IMR-90 (cell line): ENCODE measurements around the gene CDK8. TPM values are rescaled to one million over a fixed set of nuclear protein-coding genes. Genes with fewer than 3 reads are reported as not detected.

Source experiments
- ATAC-seq: fragments of 200-7000 bp; cut with Tn5 transposase; 2 replicates; pipeline ENCODE4 v1.9.1; 2020; ENCODE audit warnings: low read depth, mild to moderate bottlenecking, moderate library complexity
- BruUV-seq: library from RNA; stranded (reverse); fragments of 400-500 nt; replicated peaks from 2 replicates; lab custom pipeline; 2021; lab: Mats Ljungman, UMichigan
- CTCF ChIA-PET: fragments of 300-600 bp; formaldehyde crosslinking; extraction: SDS; loops from one replicate; lab custom pipeline; 2021; ENCODE audit warnings: antibody characterized with exemption; lab: Yijun Ruan, JAX
- POLR2A ChIA-PET: fragments of 300-600 bp; sonication (Branson Sonifier 250); formaldehyde crosslinking; loops from one replicate; lab custom pipeline; 2022; ENCODE audit warnings: antibody characterized with exemption; ENCODE audit not compliant: unreplicated experiment; lab: Charles Lee
- DNase-seq: peaks from one replicate; pipeline ENCODE4 v3.0.0; 2013
- H2AFZ ChIP-seq: replicated peaks from 2 replicates; pipeline ENCODE3; 2013; ENCODE audit warnings: low read length, mild to moderate bottlenecking; ENCODE audit not compliant: poor library complexity
- H2AK5ac ChIP-seq: 2 replicates; pipeline ENCODE4 v1.6.1; 2013; ENCODE audit warnings: low read depth, low read length, inconsistent platforms
- H2AK9ac ChIP-seq: replicated peaks from 2 replicates; pipeline ENCODE3; 2013; ENCODE audit warnings: mild to moderate bottlenecking, low read depth, low read length, moderate library complexity; ENCODE audit not compliant: poor library complexity
- H2BK120ac ChIP-seq: 2 replicates; pipeline ENCODE4 v1.6.1; 2013; ENCODE audit warnings: low read depth, low read length, inconsistent platforms
- H2BK15ac ChIP-seq: 3 replicates; pipeline ENCODE4 v1.6.1; 2013; ENCODE audit warnings: low read depth, low read length, inconsistent platforms
- H2BK20ac ChIP-seq: 2 replicates; pipeline ENCODE4 v1.6.1; 2013; ENCODE audit warnings: low read depth, mild to moderate bottlenecking, inconsistent platforms, low read length, moderate library complexity
- H2BK5ac ChIP-seq: 2 replicates; pipeline ENCODE4 v1.6.1; 2013; ENCODE audit warnings: mild to moderate bottlenecking, low read depth, low read length, inconsistent platforms; ENCODE audit not compliant: poor library complexity, severe bottlenecking
- H3K14ac ChIP-seq: replicated peaks from 2 replicates; pipeline ENCODE4 v1.6.1; 2013; ENCODE audit warnings: low read depth, low read length, inconsistent platforms
- H3K18ac ChIP-seq: 2 replicates; pipeline ENCODE4 v1.6.1; 2013; ENCODE audit warnings: low read depth, low read length, control low read depth
- H3K23ac ChIP-seq: 2 replicates; pipeline ENCODE4 v1.6.1; 2013; ENCODE audit warnings: low read depth, low read length, inconsistent platforms
- H3K27ac ChIP-seq: 2 replicates; pipeline ENCODE4 v1.5.1; 2013; ENCODE audit warnings: mild to moderate bottlenecking, control low read depth, low read length; ENCODE audit not compliant: insufficient read depth
- H3K27me3 ChIP-seq: 2 replicates; pipeline ENCODE4 v1.6.1; 2013; ENCODE audit warnings: low read length; ENCODE audit not compliant: control insufficient read depth, insufficient read depth
- H3K36me3 ChIP-seq: 2 replicates; pipeline ENCODE4 v1.6.1; 2013; ENCODE audit warnings: low read length, mixed read lengths; ENCODE audit not compliant: control insufficient read depth, insufficient read depth
- H3K4ac ChIP-seq: 2 replicates; pipeline ENCODE4 v1.6.1; 2013; ENCODE audit warnings: low read depth, low read length, inconsistent platforms
- H3K4me1 ChIP-seq: 2 replicates; pipeline ENCODE4 v1.6.1; 2013; ENCODE audit warnings: low read length, mixed read lengths; ENCODE audit not compliant: control insufficient read depth, insufficient read depth
- H3K4me2 ChIP-seq: 2 replicates; pipeline ENCODE4 v1.6.1; 2013; ENCODE audit warnings: low read depth, mild to moderate bottlenecking, control low read depth, low read length, moderate library complexity
- H3K4me3 ChIP-seq: 2 replicates; pipeline ENCODE4 v1.5.1; 2013; ENCODE audit warnings: low read depth, mild to moderate bottlenecking, control low read depth, low read length, moderate library complexity; ENCODE audit not compliant: insufficient read depth
- H3K56ac ChIP-seq: 2 replicates; pipeline ENCODE4 v1.6.1; 2013; ENCODE audit warnings: low read length, inconsistent platforms; ENCODE audit not compliant: insufficient read depth; ENCODE audit errors: extremely low read depth
- H3K79me1 ChIP-seq, 2 experiments: 2 replicates each; pipeline ENCODE4 v1.6.1; 2013; ENCODE audit warnings: low read length in 2 of 2, inconsistent platforms in 1 of 2, low read depth in 1 of 2
- H3K9ac ChIP-seq: 2 replicates; pipeline ENCODE4 v1.6.1; 2013; ENCODE audit warnings: low read depth, low read length, control low read depth
- H3K9me1 ChIP-seq: 2 replicates; pipeline ENCODE4 v1.6.1; 2013; ENCODE audit warnings: low read length, inconsistent platforms; ENCODE audit not compliant: insufficient read depth
- H3K9me3 ChIP-seq: 2 replicates; pipeline ENCODE4 v1.6.1; 2013; ENCODE audit warnings: low read length; ENCODE audit not compliant: control insufficient read depth, insufficient read depth
- H4K20me1 ChIP-seq: 2 replicates; pipeline ENCODE4 v1.6.1; 2013; ENCODE audit warnings: low read length, inconsistent platforms; ENCODE audit not compliant: insufficient read depth
- H4K5ac ChIP-seq: 2 replicates; pipeline ENCODE4 v1.6.1; 2013; ENCODE audit warnings: mild to moderate bottlenecking, low read depth, low read length, control low read depth
- H4K8ac ChIP-seq, 2 experiments: 2 replicates each; pipeline ENCODE4 v1.6.1; 2013; ENCODE audit warnings: low read depth in 2 of 2, low read length in 2 of 2, control low read depth in 1 of 2, inconsistent platforms in 1 of 2
- H4K91ac ChIP-seq: 2 replicates; pipeline ENCODE4 v1.6.1; 2013; ENCODE audit warnings: low read depth, low read length, inconsistent platforms; ENCODE audit not compliant: insufficient read depth
- BHLHE40 ChIP-seq: fragments of 150-350 bp; IDR thresholded peaks from 2 replicates; pipeline ENCODE4 v1.6.1; 2016; ENCODE audit warnings: mild to moderate bottlenecking, low read depth, low read length
- CEBPB ChIP-seq: IDR thresholded peaks from 2 replicates; pipeline ENCODE4 v1.6.1; 2012; ENCODE audit warnings: low read depth, low read length, improper control_type of control experiment
- CHD1 ChIP-seq: IDR thresholded peaks from 2 replicates; pipeline ENCODE4 v1.6.1; 2012; ENCODE audit warnings: low read depth, low read length, improper control_type of control experiment
- FOS ChIP-seq: fragments of 150-350 bp; IDR thresholded peaks from 2 replicates; pipeline ENCODE4 v1.6.1; 2016; ENCODE audit warnings: low read depth, low read length
- MAFK ChIP-seq: IDR thresholded peaks from 2 replicates; pipeline ENCODE4 v1.6.1; 2012; ENCODE audit warnings: low read depth, low read length, improper control_type of control experiment
- MAZ ChIP-seq: IDR thresholded peaks from 2 replicates; pipeline ENCODE4 v1.6.1; 2012; ENCODE audit warnings: low read depth, mild to moderate bottlenecking, low read length, improper control_type of control experiment, moderate library complexity, borderline replicate concordance
- MXI1 ChIP-seq: IDR thresholded peaks from 2 replicates; pipeline ENCODE4 v1.6.1; 2012; ENCODE audit warnings: low read depth, mild to moderate bottlenecking, low read length, moderate library complexity, borderline replicate concordance
- NFE2L2 ChIP-seq: fragments of 150-350 bp; IDR thresholded peaks from 2 replicates; pipeline ENCODE4 v1.6.1; 2016; ENCODE audit warnings: low read depth, mild to moderate bottlenecking, low read length
- POLR2A ChIP-seq: IDR thresholded peaks from 2 replicates; pipeline ENCODE4 v1.6.1; 2012; ENCODE audit warnings: mild to moderate bottlenecking, low read depth, low read length
- RAD21 ChIP-seq: IDR thresholded peaks from 2 replicates; pipeline ENCODE4 v1.6.1; 2012; ENCODE audit warnings: low read length, improper control_type of control experiment
- RCOR1 ChIP-seq: IDR thresholded peaks from 2 replicates; pipeline ENCODE4 v1.6.1; 2012; ENCODE audit warnings: mild to moderate bottlenecking, low read length, improper control_type of control experiment; ENCODE audit not compliant: insufficient replicate concordance
- RFX5 ChIP-seq: IDR thresholded peaks from 2 replicates; pipeline ENCODE4 v1.8.0; 2012; ENCODE audit warnings: low read depth, mild to moderate bottlenecking, low read length, moderate library complexity
- SMC3 ChIP-seq: fragments of 150-350 bp; IDR thresholded peaks from 2 replicates; pipeline ENCODE4 v1.6.1; 2016; ENCODE audit warnings: low read depth, mild to moderate bottlenecking, antibody characterized with exemption, low read length, moderate library complexity
- USF2 ChIP-seq: fragments of 150-350 bp; IDR thresholded peaks from 2 replicates; pipeline ENCODE4 v1.6.1; 2017; ENCODE audit warnings: mild to moderate bottlenecking, antibody characterized with exemption, low read length, low read depth
- WGBS, 2 experiments: methylation state at CpG; one replicate each; pipeline versions ENCODE4 v1.1.5 to v1.1.7; 2013; ENCODE audit warnings: missing lambda C conversion rate in 2 of 2; ENCODE audit not compliant: insufficient read length in 1 of 2; ENCODE audit errors: extremely low coverage in 2 of 2; 5-methylcytosine and 5-hydroxymethylcytosine counted together
- dilution Hi-C: fragments of 300-500 bp; cut with HindIII; formaldehyde crosslinking; loops from one replicate; pipeline ENCODE4 v1.14.3; 2018; ENCODE audit warnings: low sequenced_read_pairs; ENCODE audit not compliant: unreplicated experiment
- in situ Hi-C: fragments of 300-500 bp; cut with MboI; formaldehyde crosslinking; loops from 3 replicates; pipeline ENCODE4 v1.14.3; 2019; ENCODE audit warnings: low sequenced_read_pairs, inconsistent platforms, mixed read lengths
- intact Hi-C: fragments of 100-400 bp; cut with micrococcal nuclease; formaldehyde crosslinking; loops from 2 replicates; pipeline ENCODE4 v1.10.0; 2022
- polyA plus RNA-seq, 3 experiments: library from polyadenylated mRNA; depleted of rRNA; stranded (reverse); fragments of >200 nt; gene quantifications; 2 replicates each; pipeline ENCODE4 v1.2.3, GENCODE V29; 2012; ENCODE audit warnings: low replicate concordance in 1 of 3
- total RNA-seq: library from RNA; depleted of rRNA; stranded (reverse); fragments of >200 nt; gene quantifications from 2 replicates; pipeline ENCODE4 v1.2.3, GENCODE V29; 2012
- TF ChIP-seq, protein P1 (sequence below): fragments of 150-350 bp; IDR thresholded peaks from 2 replicates; pipeline ENCODE4 v1.6.1; 2016; ENCODE audit warnings: low read depth, mild to moderate bottlenecking, low read length, moderate library complexity, borderline replicate concordance
- TF ChIP-seq, protein P2 (sequence below): conservative IDR thresholded peaks from 2 replicates; pipeline ENCODE4 v1.5.1; 2012; ENCODE audit warnings: mild to moderate bottlenecking, low read depth, low read length, improper control_type of control experiment

CDK8 gene
- total and polyA plus RNA-seq, 2 of the 4 experiments (the other 2 are of a cell fraction) = 15.4 to 19.0 TPM

- no peak overlapping the region for H3K56ac ChIP-seq
- no peak overlapping the region for H3K4me2 ChIP-seq
- ChIA-PET POLR2A (no interaction called here), CTCF (no interaction called here)
- 0 out of 2 replicates have a peak, but pooled peaks cover 2% of the 10 kb centered on the region for H3K4me1 ChIP-seq
- H3K9me1 ChIP-seq = 0 out of 2 replicates have a peak, but pooled peaks cover 2% of the 10 kb centered on the region
- DNase-seq (no peak), ATAC-seq (no peak)
- H3K18ac ChIP-seq = no peak overlapping the region
- H2AK5ac ChIP-seq = no peak overlapping the region
- H4K91ac ChIP-seq = no peak overlapping the region
- H4K20me1 ChIP-seq = no peaks in the 10 kb centered on the region
- H2BK5ac ChIP-seq = no peak overlapping the region
- H3K9me3 ChIP-seq = no peaks in the 10 kb centered on the region
- H3K23ac ChIP-seq = no peak overlapping the region; the same call in 1 of the 2 replicates
- no peak overlapping the region for H2AK9ac ChIP-seq
- H3K4ac ChIP-seq = no peak overlapping the region
- no peak overlapping the region for H2BK20ac ChIP-seq
- dilution Hi-C loops = no loop called here
- no peaks in the 10 kb centered on the region for H3K27me3 ChIP-seq
- H3K36me3 ChIP-seq = peaks cover 9% of the 10 kb centered on the region
- H4K8ac ChIP-seq = no peak overlapping the region
- H3K14ac ChIP-seq = no peak overlapping the region
- no peak overlapping the region for H3K27ac ChIP-seq
- no peak overlapping the region for H2BK15ac ChIP-seq
- intact Hi-C loops = no loop called here
- no TSS peak for BruUV-seq
- H2AFZ ChIP-seq = no peak overlapping the region
- H4K5ac ChIP-seq = no peak overlapping the region
- peaks cover 0 to 5% of the 10 kb centered on the region in 2 experiments; a peak in 1 of 4 replicates for H3K79me1 ChIP-seq
- no peak overlapping the region for H3K9ac ChIP-seq
- TF ChIP-seq SMC3 (no peak), USF2 (no peak), RFX5 (no peak), MAFK (no peak), RCOR1 (no peak), FOS (no peak), POLR2A (no peak), CEBPB (no peak), NFE2L2 (no peak), MAZ (no peak), BHLHE40 (no peak), CHD1 (no peak), RAD21 (no peak), MXI1 (no peak)
- TF ChIP-seq, protein P1, sequence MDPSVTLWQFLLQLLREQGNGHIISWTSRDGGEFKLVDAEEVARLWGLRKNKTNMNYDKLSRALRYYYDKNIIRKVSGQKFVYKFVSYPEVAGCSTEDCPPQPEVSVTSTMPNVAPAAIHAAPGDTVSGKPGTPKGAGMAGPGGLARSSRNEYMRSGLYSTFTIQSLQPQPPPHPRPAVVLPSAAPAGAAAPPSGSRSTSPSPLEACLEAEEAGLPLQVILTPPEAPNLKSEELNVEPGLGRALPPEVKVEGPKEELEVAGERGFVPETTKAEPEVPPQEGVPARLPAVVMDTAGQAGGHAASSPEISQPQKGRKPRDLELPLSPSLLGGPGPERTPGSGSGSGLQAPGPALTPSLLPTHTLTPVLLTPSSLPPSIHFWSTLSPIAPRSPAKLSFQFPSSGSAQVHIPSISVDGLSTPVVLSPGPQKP = no peak
- TF ChIP-seq, protein P2, sequence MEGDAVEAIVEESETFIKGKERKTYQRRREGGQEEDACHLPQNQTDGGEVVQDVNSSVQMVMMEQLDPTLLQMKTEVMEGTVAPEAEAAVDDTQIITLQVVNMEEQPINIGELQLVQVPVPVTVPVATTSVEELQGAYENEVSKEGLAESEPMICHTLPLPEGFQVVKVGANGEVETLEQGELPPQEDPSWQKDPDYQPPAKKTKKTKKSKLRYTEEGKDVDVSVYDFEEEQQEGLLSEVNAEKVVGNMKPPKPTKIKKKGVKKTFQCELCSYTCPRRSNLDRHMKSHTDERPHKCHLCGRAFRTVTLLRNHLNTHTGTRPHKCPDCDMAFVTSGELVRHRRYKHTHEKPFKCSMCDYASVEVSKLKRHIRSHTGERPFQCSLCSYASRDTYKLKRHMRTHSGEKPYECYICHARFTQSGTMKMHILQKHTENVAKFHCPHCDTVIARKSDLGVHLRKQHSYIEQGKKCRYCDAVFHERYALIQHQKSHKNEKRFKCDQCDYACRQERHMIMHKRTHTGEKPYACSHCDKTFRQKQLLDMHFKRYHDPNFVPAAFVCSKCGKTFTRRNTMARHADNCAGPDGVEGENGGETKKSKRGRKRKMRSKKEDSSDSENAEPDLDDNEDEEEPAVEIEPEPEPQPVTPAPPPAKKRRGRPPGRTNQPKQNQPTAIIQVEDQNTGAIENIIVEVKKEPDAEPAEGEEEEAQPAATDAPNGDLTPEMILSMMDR = no peak
- in situ Hi-C loops = no loop called here
- no peak overlapping the region for H2BK120ac ChIP-seq
- WGBS, 2 experiments = no CpG with 5 or more reads among the region's 1 CpG
- no peak overlapping the region for H3K4me3 ChIP-seq
Measured at GRCh38 chr13:26384587-26384986, 130.7 kb downstream of the CDK8 start.
